WTC11 (cell line): ENCODE data around the gene CAPN14. TPM values are rescaled to one million over a fixed set of nuclear protein-coding genes. Genes with fewer than 3 reads are reported as not detected.

ENCODE experiments used
- ATAC-seq: fragments of 200-7000 bp; cut with Tn5 transposase; 2 replicates; pipeline ENCODE4 v1.10.0; 2021; ENCODE audit warnings: mild to moderate bottlenecking, moderate library complexity
- CTCF ChIA-PET: fragments of 300-600 bp; sonication (Branson Sonifier 250); formaldehyde crosslinking; loops from one replicate; lab custom pipeline; 2021; ENCODE audit warnings: antibody characterized with exemption; lab: Charles Lee
- POLR2A ChIA-PET: fragments of 350-600 bp; sonication (Branson Sonifier 250); formaldehyde crosslinking; loops from one replicate; lab custom pipeline; 2021; ENCODE audit warnings: antibody characterized with exemption; lab: Charles Lee
- DNase-seq: peaks from one replicate; pipeline ENCODE4 v3.0.0; 2021; ENCODE audit warnings: low spot score
- H3K27ac Mint-ChIP-seq: 2 replicates; pipeline ENCODE4 v1.8.0; 2021; ENCODE audit warnings: mixed read lengths
- H3K27me3 Mint-ChIP-seq: 2 replicates; pipeline ENCODE4 v1.8.0; 2021; ENCODE audit warnings: low read depth, mild to moderate bottlenecking, moderate library complexity, mixed read lengths
- H3K36me3 Mint-ChIP-seq: 2 replicates; pipeline ENCODE4 v1.8.0; 2021; ENCODE audit warnings: mixed read lengths
- H3K4me1 Mint-ChIP-seq: 2 replicates; pipeline ENCODE4 v1.8.0; 2022; ENCODE audit warnings: mixed read lengths
- H3K4me3 Mint-ChIP-seq: 2 replicates; pipeline ENCODE4 v1.8.0; 2021; ENCODE audit warnings: mild to moderate bottlenecking, moderate library complexity, mixed read lengths
- H3K9me3 Mint-ChIP-seq: 2 replicates; pipeline ENCODE4 v1.8.0; 2021; ENCODE audit warnings: mixed read lengths
- ARID4B ChIP-seq: sonication (generic); formaldehyde crosslinking; IDR thresholded peaks from 2 replicates; pipeline ENCODE4 v1.8.0; 2023; ENCODE audit warnings: missing genetic modification reagents, mild to moderate bottlenecking, borderline replicate concordance
- ATF1 ChIP-seq: sonication (generic); formaldehyde crosslinking; IDR thresholded peaks from 2 replicates; pipeline ENCODE4 v1.8.1; 2023; ENCODE audit warnings: mild to moderate bottlenecking, moderate library complexity, missing genetic modification reagents
- CBFB ChIP-seq: sonication (generic); formaldehyde crosslinking; IDR thresholded peaks from 2 replicates; pipeline ENCODE4 v1.8.1; 2022; ENCODE audit warnings: mild to moderate bottlenecking, low read depth, missing genetic modification reagents
- ESRRA ChIP-seq: sonication (generic); formaldehyde crosslinking; IDR thresholded peaks from 2 replicates; pipeline ENCODE4 v1.8.1; 2022; ENCODE audit warnings: mild to moderate bottlenecking, missing genetic modification reagents, borderline replicate concordance
- FOXP4 ChIP-seq: sonication (generic); formaldehyde crosslinking; IDR thresholded peaks from 2 replicates; pipeline ENCODE4 v1.8.0; 2022; ENCODE audit warnings: mild to moderate bottlenecking, missing genetic modification reagents
- HMGA2 ChIP-seq: fragments of 250-450 bp; sonication (Bioruptor Pico); IDR thresholded peaks from 2 replicates; pipeline ENCODE4 v1.4.0; 2021; ENCODE audit warnings: mild to moderate bottlenecking, moderate library complexity
- KAT7 ChIP-seq: sonication (generic); formaldehyde crosslinking; IDR thresholded peaks from 2 replicates; pipeline ENCODE4 v1.8.1; 2023; ENCODE audit warnings: missing genetic modification reagents, mild to moderate bottlenecking, borderline replicate concordance
- MLX ChIP-seq: sonication (generic); formaldehyde crosslinking; IDR thresholded peaks from 2 replicates; pipeline ENCODE4 v1.8.1; 2023; ENCODE audit warnings: mild to moderate bottlenecking, missing genetic modification reagents, moderate library complexity
- MXD4 ChIP-seq: fragments of 250-450 bp; sonication (Bioruptor Pico); IDR thresholded peaks from 2 replicates; pipeline ENCODE4 v1.8.0; 2021; ENCODE audit warnings: mild to moderate bottlenecking, moderate library complexity, borderline replicate concordance
- SMAD3 ChIP-seq: sonication (generic); formaldehyde crosslinking; IDR thresholded peaks from 2 replicates; pipeline ENCODE4 v1.8.0; 2022; ENCODE audit warnings: missing genetic modification reagents, mild to moderate bottlenecking, borderline replicate concordance
- SMAD4 ChIP-seq: sonication (generic); formaldehyde crosslinking; IDR thresholded peaks from 2 replicates; pipeline ENCODE4 v1.8.0; 2022; ENCODE audit warnings: mild to moderate bottlenecking, missing genetic modification reagents
- STAT6 ChIP-seq: sonication (generic); formaldehyde crosslinking; conservative IDR thresholded peaks from 2 replicates; pipeline ENCODE4 v1.8.1; 2023; ENCODE audit warnings: mild to moderate bottlenecking, low read depth, missing genetic modification reagents, moderate library complexity
- USF2 ChIP-seq: sonication (generic); formaldehyde crosslinking; IDR thresholded peaks from 2 replicates; pipeline ENCODE4 v1.8.1; 2023; ENCODE audit warnings: mild to moderate bottlenecking, missing genetic modification reagents, moderate library complexity
- ZBTB21 ChIP-seq: sonication (generic); formaldehyde crosslinking; IDR thresholded peaks from 2 replicates; pipeline ENCODE4 v1.8.1; 2023; ENCODE audit warnings: mild to moderate bottlenecking, missing genetic modification reagents, borderline replicate concordance
- ZNF138 ChIP-seq: sonication (generic); formaldehyde crosslinking; conservative IDR thresholded peaks from 2 replicates; pipeline ENCODE4 v1.8.1; 2022; ENCODE audit warnings: mild to moderate bottlenecking, moderate library complexity, missing genetic modification reagents
- ZNF219 ChIP-seq: sonication (generic); formaldehyde crosslinking; IDR thresholded peaks from 2 replicates; pipeline ENCODE4 v1.8.0; 2023; ENCODE audit warnings: missing genetic modification reagents, mild to moderate bottlenecking, borderline replicate concordance
- ZNF396 ChIP-seq: fragments of 250-450 bp; sonication (Bioruptor Pico); IDR thresholded peaks from 2 replicates; pipeline ENCODE4 v1.8.0; 2021; ENCODE audit warnings: mild to moderate bottlenecking, moderate library complexity, borderline replicate concordance
- ZSCAN18 ChIP-seq: fragments of 250-450 bp; sonication (Bioruptor Pico); IDR thresholded peaks from 2 replicates; pipeline ENCODE4 v2.1.2; 2022; ENCODE audit warnings: mild to moderate bottlenecking, moderate library complexity
- total RNA-seq: library from RNA; stranded (reverse); gene quantifications from 3 replicates; pipeline ENCODE4 v1.2.3, GENCODE V29; 2021

Gene CAPN14
- total RNA-seq, 1 experiment from 2014 or later, result 0.11 TPM

GRCh38 chr2:31163011-31163539, 54.2 kb downstream of the CAPN14 start:
- H3K36me3 Mint-ChIP-seq, result no peaks in the 10 kb centered on the region
- no peaks in the 10 kb centered on the region for H3K27me3 Mint-ChIP-seq
- H3K4me3 Mint-ChIP-seq, result no peak overlapping the region
- no peaks in the 10 kb centered on the region for H3K9me3 Mint-ChIP-seq
- CTCF ChIA-PET, result no interaction called here
- no peaks in the 10 kb centered on the region for H3K4me1 Mint-ChIP-seq
- POLR2A ChIA-PET, result interaction anchor here (0.6 kb wide), 1 partner anchor 817 kb away, joined by 5 read pairs; no protein-coding TSS in a partner anchor
- H3K27ac Mint-ChIP-seq, result no peak overlapping the region
- TF ChIP-seq ZNF396 (CRISPR knock-in tag) (no peak), HMGA2 (CRISPR knock-in tag) (no peak), USF2 (CRISPR knock-in tag) (no peak), SMAD3 (CRISPR knock-in tag) (no peak), ZNF219 (CRISPR knock-in tag) (no peak), ZNF138 (CRISPR knock-in tag) (no peak), MXD4 (CRISPR knock-in tag) (no peak)
- DNase-seq, result no peak
- no peak for ATAC-seq

- ChIA-PET POLR2A (no interaction called here), CTCF (interaction anchor here (1.2 to 1.6 kb wide), 3 partner anchors 8 to 112 kb away, joined by 3 to 5 read pairs (median 5); no protein-coding TSS in a partner anchor)
- DNase-seq, result no peak
- no peak for ATAC-seq
- no peak overlapping the region for H3K27ac Mint-ChIP-seq
- H3K4me3 Mint-ChIP-seq, result no peak overlapping the region
- H3K36me3 Mint-ChIP-seq, result no peaks in the 10 kb centered on the region
- TF ChIP-seq ZBTB21, result no peak
- TF ChIP-seq ESRRA (CRISPR knock-in tag), result no peak
- TF ChIP-seq MLX (CRISPR knock-in tag), result no peak
- TF ChIP-seq ZSCAN18, result no peak
- no peak for TF ChIP-seq KAT7
- TF ChIP-seq ARID4B (CRISPR knock-in tag), result no peak
- no peak for TF ChIP-seq CBFB
- no peak for TF ChIP-seq FOXP4 (CRISPR knock-in tag)
- no peak for TF ChIP-seq STAT6
- no peak for TF ChIP-seq SMAD4 (CRISPR knock-in tag)
- no peak for TF ChIP-seq ATF1
- TF ChIP-seq, all 79 proteins: peak for 0
- Mint-ChIP-seq H3K27me3 (no peaks in the 10 kb centered on the region), H3K9me3 (no peaks in the 10 kb centered on the region), H3K4me1 (peaks cover 2% of the 10 kb centered on the region; the same call in 1 of the 2 replicates)
Observed at GRCh38 chr2:31161637-31162036, 55.7 kb downstream of the CAPN14 start.
